Measurements from ENCODE around the gene DUSP21. TPM values are rescaled to one million over a fixed set of nuclear protein-coding genes. Genes with fewer than 3 reads are reported as not detected.
"Not testable (repeated sequence)": the region's sequence is repeated elsewhere in the genome, so short reads cannot be mapped to it uniquely, and the experiment has no call there.

DUSP21 gene
- total RNA-seq, 1 donor from 2014 or later = not detected

DNA sequence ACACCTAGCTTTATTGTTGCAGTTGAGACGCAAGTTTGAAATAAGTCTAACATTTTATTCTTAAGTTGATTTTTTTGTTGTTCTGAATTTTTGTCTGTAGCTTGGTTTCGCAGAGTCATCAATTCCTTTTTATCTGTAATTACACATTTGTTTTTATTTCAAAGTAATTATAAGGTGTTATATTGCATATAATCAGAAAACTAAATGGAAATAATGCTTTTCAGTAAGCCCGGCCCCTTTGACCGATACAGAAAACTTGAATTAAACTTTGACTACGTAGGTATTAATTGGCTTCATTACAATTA lies 31.3 kb downstream of the DUSP21 start:
- ATAC-seq (no peak), DNase-seq (ENCODE audit: low spot score) (no peak)

DNA sequence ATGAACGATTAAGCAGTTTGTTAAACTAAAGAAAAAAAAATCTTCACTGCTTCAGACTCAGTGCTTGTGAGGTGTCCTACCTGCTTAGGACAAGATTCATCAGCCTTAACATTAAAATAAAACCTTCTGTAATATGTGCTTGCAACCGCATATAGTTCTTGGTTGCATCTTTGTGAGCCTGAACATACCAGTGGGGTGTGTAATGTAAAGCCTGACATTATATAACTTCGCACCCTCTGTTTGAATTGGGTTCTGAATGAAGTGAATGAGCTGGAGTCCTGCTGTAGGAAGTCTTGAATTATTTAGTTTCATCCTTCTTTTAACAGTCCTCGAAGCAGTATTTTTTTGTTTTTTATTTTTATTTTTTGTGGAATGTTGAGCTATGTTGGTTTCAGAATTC lies 32.3 kb downstream of the DUSP21 start:
- ATAC-seq (no peak), DNase-seq (ENCODE audit: low spot score) (no peak)

DNA sequence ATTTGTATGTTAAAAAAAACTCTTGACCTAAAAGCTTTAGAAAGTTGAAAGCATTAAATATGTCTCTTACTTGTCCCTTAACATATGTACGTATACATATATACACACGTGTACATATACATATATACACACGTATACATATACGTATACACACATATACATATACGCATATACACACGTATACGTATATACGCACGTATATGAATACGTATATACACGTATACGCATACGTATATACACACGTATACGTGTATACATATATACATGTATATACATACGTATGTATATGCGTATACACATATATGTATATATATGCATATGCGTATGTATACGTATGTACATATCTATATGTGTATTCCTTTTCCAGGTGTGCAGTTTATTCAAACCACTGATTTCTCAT lies 32.9 kb downstream of the DUSP21 start:
- no peak for DNase-seq (ENCODE audit: low spot score)
- ATAC-seq = no peak

DNA sequence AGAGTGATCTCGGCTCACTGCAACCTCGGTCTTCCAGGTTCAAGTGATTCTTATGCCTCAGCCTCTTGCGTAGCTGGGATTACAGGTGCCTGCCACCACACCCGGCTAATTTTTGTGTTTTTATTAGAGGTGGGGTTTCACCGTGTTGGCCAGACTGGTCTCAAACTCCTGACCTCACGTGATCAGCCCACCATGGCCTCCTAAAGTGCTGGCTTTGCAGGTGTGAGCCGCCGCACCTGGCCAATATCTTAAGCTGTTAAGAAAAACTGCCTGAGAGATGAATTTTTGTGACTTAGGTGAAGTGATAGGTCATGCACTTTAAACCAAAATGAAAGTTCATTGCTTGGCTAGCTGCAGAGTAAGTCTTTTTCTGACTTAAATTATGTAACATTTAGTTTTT lies 35.0 kb downstream of the DUSP21 start:
- ATAC-seq = peak; percentile 43
- no peak for DNase-seq (ENCODE audit: low spot score)

DNA sequence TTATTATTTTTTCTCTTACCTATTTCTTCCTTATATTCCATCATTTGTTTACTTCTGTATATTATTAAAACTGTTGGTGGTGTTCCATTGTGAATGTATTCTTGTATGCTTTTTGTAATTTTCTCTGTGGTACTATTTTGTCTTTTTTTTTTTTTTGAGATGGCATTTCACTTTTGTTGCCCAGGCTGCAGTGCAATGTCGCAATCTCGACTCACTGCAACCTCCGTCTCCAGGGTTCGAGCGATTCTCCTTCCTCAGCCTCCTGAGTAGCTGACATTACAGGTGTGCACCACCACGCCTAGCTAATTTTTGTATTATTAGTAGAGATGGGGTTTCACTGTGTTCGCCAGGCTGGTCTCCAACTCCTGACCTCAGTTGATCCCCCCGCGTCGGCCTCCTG lies 37.7 kb downstream of the DUSP21 start:
- no peak for DNase-seq (ENCODE audit: low spot score)
- no peak for ATAC-seq

DNA sequence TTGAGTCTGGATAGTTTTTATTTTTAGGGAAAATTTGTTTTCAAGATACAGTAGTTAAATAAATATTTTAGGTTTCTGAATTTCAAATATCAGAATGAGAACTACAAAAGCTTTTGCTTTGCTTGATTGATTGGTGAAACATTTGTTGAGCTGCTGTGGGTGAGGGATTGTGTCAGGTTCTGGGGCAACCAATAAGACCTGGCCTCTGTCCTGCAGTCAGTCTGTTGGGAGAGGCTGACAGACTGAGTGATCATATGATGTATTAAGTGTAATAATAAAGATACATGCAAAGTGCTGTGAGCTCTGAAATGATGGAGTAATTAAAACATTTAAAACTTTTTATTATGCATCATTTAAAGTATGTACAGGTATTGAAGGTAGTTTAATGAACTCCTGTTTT lies 38.8 kb downstream of the DUSP21 start:
- ATAC-seq = peak; percentile 37
- no peak for DNase-seq (ENCODE audit: low spot score)

DNA sequence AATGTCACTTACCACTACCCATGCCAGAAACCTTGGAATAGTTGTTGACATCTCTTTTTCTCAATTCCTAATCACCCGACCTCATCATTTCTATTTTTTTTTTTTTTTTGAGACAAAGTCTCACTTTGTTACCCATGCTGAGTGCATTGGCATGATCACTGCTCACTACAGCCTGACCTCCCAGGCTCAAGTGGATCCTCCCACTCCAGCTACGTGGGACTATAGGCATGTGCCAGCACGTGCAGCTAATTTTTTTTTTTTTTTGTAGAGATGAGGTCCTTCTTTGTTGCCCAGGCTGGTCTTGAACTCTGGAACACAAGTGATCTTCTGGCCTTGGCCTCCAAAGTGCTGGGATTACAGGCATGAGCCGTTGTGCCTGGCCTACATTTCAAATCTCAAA lies 41.1 kb downstream of the DUSP21 start:
- no peak for ATAC-seq

DNA sequence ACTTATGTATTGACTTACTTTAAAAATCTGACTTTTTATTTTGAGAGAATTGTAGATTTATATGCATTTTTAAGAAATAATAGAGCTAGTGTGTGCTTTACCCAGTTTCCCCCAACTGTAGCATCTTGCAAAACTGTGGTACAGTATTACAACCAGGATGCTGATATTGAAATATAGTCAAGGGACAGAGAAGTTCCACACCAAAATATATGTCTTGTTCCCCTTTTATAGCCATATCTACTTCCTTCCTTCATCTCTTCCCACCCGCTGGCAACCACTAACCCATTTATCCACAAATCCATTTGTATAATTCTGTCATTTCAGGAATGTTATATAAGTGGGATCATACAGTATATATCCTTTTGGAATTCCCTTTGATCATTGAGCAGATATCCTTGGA lies 46.0 kb downstream of the DUSP21 start:
- DNase-seq (ENCODE audit: low spot score) = no peak
- no peak for ATAC-seq

More for the DNA sequence above, 41.1 kb downstream of the DUSP21 start:
- DNase-seq (ENCODE audit: low spot score) = no peak

DNA sequence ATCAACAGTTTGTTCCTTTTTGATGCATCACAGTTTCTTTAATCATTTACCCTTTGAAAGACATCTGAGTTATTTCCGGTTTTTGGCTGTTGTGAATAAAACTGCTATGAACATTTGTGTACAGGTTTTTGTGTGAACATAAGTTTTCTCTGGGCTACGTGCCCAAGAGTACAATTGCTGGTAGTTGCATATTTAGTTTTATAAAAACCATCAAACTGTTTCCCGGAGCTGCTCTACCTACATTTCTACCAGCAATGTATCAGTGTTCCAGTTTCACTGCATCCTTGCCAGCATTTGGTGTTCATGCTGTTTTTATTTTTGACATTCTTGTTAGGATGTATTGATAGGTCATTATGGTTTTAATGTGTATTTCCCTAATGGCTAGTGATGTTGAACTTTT lies 46.4 kb downstream of the DUSP21 start:
- ATAC-seq (no peak), DNase-seq (ENCODE audit: low spot score) (no peak)

DNA sequence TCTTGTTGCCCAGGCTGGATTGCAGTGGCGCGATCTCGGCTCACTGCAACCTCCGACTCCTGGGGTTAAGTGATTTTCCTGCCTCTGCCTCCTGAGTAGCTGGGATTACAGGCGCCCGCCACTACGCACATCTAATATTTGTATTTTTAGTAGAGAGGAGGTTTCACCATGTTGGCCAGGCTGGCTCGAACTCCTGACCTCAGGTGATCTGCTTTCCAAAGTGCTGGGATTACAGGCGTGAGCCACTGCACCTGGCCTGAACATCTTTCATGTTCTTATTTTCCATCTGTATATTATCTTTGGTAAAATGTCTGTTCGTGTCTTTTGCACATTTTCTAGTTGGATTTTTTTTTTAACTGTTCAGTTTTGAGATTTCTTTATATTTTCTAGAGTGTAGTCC lies 46.9 kb downstream of the DUSP21 start:
- not testable (repeated sequence) for ATAC-seq; DNase-seq (ENCODE audit: low spot score)

DNA sequence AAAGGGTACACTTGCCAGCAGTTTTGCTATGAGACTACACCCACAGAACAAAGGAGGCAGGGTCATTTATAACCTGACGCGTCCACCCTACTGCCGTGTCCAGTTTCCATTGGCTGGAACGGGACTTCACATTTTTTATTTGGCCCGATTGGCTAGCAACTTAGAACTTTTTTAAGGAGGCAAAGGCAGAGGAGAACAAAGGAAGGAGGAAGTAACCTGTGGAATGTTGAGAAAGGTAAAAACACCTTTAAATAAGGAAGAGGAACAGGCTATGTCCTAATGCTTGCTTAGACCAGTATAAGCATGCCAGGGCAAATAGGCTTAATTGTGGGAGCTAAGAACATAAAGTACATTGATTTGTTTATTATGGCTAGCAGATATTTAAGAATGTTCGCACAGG lies 47.8 kb downstream of the DUSP21 start:
- no peak for DNase-seq (ENCODE audit: low spot score)
- no peak for ATAC-seq

Other genes starting within 250 kb of the DUSP21 start
- gene KDM6A, start 29.2 kb downstream of the DUSP21 start, total RNA-seq = 8.4 TPM

Data from left lobe of liver (tissue), 2 donors.